ENCODE measurements around the gene PTPRM.
A peak's percentile ranks its signal among the peaks of the same experiment; 100 is the strongest.

PTPRM gene

DNA sequence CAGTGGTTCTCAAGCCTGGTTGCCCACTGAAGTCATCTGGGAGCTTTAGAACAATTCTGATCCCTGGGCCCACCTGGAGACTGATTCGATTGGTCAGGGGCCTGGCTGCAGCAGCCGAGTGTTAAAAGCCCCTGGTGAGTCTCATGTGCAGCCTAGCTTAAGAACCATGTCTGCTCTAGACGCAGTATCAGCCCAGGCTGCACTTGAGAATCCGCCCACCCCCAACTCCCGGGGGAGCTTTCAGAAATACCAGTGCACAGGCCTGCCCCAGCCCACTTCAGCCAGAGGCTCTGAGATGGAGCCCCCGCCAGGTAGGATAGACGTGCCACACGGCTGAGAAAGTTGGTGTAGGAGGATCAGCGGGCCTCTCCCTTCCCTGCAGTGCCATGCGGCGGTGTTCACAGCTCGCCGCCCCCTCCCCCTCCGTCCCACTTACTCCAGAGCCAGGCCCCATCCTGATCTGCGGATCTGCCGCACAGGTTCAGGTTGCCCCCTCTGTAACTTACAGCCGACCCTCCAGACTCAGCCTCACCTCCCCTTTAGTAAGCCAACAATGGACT, 833.2 kb downstream of the PTPRM start:
- no peak for DNase-seq (ENCODE audit: low spot score)

DNA sequence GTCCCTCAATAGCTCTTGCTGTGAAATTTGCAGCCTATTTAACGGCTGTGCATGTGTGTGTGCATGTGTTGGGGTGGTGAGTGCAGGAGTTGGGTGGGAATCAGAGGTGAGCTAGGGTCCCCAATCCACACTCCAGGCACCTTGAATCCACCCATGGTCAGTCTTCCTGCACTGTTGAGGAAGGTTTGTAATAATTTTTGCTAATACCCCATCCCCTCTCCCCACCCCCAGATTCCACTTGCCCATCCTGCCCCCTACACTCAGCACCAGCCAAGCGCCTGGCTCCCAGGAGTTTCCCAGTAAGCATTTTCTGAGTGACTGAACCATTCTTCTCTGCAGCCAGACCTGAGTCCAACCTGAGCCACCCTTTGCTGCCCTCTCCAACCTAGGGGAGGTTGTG, 833.7 kb downstream of the PTPRM start:
- no peak for DNase-seq (ENCODE audit: low spot score)

DNA sequence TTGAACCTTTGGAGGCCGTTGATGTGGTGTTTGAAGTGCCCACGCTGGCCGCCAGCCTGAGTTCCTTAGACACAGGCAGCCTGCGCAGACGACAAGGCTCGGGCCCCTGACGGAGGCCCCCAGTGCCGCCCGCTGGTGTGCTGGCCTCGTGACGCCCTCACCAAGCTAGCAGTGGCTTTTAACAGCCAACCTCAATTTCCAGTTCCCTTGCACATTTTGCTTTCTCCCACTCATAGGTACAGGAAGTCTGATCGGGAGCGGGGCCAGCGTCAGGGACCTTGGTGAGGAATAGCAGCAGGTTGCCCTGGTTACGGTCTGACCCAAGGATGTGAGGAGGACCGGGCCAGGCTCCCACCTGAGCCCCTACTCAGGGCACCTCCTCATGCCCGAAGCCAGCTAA, 834.5 kb downstream of the PTPRM start:
- DNase-seq (ENCODE audit: low spot score) = no peak

DNA sequence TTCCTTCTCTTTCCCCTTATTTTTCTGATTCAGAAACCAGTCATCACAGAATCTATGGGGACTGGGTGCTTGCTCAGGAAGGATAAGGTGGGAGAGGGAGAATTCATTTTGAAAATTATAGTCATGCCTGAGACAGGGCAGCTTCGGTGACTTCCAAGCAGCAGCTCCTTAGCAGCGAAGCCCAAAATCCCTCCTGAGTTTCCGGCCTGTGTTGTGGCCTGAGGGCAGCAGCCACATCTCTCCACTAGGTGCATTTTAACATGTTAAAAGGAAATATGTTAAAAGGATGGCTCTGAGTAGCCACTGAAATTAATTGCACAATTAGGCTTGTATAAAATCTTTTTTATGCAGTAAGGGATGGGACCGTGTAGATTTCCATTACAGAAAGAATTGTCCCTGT, 835.1 kb downstream of the PTPRM start:
- DNase-seq (ENCODE audit: low spot score) = no peak

DNA sequence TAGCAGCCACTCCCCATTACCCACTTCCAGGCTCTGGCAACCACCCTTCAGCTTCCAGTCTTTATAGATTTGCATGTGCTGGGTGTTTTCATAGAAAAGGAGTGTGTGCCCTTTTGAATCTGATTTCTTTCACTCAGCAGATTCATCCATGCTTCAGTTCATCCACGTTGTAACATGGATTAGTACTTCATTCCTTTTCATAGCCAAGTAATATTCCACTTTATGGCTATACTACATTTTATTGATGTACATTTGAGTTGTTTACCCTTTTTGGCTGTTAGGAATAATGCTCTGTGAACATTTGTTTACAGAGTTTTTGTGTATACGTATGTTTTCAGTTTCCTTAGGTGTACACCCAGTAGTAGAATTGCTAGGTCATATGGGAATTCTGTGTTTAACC, 836.6 kb downstream of the PTPRM start:
- no peak for DNase-seq (ENCODE audit: low spot score)

DNA sequence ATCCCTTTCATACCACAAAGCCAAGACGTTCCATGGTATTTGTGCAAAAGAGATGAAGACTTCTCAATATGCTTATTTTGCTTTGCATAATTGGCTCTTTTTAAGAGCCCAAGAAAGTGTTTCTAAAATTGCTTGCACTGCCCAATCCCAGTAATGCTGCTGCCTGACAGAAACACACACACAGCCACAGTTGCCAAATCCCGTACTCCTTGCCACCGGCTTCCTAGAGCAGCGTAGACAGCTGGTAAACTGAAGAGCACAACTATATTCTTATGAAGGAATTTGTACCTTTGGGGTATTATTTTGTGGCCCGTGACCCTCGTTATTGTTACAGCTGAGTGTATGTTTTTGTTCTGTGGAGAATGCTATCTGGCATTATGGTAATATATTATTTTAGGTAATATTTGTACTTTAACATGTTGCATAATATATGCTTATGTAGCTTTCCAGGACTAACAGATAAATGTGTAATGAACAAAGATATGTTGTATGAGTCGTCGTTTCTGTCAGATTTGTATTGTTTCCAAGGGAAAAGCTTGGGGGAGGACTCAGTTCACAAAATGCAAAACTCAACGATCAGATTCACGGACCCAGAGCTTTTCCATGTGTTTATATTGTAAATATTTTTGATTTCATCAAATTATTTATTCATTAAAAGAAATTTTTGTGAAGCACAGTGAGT, 839.2 kb downstream of the PTPRM start:
- DNase-seq (ENCODE audit: low spot score) = no peak

DNA sequence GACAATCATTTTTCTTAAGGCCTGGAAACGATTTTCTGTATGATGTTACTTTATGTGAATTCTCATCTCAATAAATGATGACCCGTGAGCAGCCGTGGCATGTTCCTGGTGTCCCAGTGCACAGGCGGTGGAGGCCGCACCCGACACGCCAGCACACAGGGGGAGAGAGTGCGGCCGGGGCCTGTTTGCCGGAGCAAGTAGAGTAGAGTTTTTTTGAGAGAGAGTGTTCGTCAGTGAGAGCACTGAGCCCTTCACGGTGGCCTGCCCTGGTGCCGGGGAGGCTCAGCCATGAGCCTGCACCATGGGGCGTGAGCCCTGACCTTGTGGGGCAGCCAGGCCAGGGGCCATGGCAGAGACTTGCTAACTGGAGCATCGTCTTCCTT, 839.7 kb downstream of the PTPRM start:
- DNase-seq (ENCODE audit: low spot score) = no peak

DNA sequence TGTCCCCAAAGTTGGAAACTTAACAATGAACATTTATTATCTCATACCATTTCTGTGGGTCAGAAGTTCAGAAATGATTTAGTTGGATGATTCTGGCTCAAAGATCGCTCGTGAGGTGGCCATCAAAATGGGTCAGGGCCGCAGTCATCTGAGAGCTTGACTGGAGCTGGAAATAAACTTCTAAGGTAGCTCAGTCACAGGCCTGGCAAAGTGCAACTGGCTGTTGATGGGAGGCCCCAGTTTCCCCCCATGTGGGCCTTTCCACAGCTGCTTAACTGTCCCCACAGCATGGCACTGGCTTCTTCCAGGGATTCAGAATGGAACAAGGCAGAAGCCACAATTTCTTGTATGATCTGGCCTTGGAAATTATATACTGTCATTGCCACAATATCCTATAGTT, 842.0 kb downstream of the PTPRM start:
- no peak for DNase-seq (ENCODE audit: low spot score)

DNA sequence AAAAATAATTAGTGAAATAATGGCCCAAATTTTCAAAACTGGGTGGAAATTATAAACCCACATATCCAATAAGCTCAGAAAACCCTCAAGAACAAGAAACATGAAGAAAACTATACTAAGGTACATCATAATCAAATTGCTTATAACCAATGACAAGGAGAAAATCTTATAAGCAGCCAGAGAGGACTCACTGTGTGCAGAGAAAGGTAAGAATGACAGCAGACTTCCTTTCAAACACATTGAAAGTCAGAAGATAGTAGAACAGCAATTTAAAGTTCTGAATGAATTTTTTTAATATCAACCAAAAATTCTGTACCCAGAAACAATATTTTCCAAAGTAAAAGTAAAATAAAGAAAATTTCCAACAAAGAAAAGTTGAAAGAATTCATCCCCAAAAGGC, 844.4 kb downstream of the PTPRM start:
- DNase-seq (ENCODE audit: low spot score) = no peak

DNA sequence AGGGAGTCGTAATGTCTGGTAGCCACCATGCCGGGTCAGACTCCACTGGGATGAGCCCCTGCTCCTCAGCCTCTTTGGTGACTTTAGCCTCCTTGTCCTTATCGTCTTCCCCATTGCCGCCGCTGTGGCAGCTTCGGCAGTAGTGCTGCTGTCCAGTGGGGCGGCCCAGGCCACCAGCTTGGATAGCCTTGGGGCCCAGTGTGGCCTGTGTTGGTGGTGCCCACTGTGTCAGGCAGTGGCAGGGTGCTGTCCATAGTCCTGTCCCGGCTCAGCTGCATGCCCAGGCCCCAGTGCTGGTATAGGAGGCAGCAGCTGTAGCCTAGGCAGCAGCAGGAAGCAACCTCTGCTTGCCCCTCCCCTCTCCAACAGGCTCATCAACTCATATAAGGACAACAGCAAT, 845.0 kb downstream of the PTPRM start:
- no peak for DNase-seq (ENCODE audit: low spot score)

DNA sequence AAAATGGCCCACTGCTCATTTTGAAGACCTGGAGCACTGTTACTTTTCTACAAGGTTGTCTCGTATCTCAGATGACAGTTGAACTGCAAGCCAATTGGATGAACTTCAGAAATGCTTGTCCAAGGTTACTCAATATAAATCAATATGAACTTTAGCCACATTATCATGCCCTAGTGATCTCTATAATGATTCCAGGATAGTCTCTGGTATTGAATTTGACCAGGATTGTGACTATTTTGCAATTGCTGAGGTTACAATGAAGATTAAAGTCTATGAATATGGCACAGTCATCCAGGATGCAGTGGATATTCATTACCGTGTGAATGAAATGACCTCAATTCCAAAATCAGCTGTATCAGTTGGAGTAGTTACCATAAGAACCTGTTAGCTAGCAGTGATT, 846.1 kb downstream of the PTPRM start:
- no peak for DNase-seq (ENCODE audit: low spot score)

DNA sequence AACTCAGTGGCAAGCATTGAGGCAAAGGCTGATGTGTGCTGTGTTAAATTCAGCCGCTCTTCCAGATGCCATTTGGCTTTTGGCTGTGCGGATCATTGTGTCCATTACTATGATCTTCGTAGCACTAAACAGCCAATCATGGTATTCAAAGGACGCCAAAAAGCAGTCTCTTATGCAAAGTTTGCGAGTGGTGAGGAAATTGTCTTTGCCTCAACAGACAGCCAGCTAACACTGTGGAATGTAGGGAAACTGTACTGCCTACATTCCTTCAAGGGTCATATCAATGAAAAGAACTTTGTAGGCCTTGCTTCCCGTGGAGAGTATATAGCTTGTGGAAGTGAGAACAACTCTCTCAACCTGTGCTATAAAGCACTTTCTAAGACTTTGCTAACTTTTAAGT, 846.6 kb downstream of the PTPRM start:
- no peak for DNase-seq (ENCODE audit: low spot score)

DNA sequence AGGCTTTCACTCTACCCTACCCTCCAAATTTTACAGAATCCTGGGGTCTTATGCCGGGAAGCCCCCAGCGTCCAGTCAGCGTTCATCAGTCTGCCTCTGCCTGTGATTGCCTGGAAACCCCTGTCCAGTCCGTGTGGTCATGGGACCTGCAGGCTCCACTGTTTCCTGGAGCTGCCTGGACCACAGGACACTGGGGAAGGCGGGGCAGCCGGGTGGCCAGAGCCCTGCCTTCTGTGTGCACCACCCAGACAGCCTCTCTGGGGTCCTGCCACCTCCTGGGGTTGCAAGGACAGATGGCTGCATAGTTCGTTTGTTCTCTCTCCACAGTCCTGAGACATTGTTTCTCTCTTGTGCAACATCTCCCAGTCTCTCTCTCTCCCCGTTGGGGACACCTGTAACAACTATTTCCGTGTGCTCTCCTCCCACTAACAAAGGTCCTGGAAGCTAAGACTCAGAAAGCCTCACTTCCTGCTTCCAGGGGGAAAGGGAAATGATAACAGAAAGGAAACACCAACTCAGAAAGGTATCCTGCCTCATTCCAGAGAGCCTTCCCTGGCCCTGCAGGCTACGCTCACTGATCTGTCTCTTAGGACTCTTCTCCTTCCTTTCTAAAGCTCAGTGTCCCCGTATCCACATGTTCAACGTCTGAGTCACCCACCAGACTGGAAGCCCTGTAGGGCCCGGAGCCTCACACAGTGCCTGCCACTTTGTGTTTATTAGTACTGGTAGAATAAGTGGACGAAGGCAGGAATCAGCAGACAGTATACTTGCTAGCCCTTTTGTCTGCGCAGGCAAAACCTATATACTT, 849.3 kb downstream of the PTPRM start:
- DNase-seq (ENCODE audit: low spot score) = no peak

DNA sequence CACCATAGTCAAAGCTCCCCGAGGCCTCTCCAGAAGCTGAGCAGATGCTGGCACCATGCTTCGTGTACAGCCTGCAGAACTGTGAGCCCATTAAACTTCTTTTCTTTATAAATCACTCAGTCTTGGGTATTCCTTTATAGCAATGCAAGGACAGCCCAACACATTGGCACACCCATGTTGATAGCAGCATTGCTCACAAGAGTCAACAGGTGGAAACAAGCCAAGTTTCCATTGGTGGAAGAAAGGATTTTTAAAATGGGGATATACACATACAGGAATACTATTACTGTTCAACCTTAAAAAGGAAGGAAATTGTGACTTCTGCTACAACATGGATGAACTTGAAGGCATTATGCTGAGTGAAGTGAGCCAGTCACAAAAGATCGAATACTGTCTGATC, 855.3 kb downstream of the PTPRM start:
- DNase-seq (ENCODE audit: low spot score) = no peak

DNA sequence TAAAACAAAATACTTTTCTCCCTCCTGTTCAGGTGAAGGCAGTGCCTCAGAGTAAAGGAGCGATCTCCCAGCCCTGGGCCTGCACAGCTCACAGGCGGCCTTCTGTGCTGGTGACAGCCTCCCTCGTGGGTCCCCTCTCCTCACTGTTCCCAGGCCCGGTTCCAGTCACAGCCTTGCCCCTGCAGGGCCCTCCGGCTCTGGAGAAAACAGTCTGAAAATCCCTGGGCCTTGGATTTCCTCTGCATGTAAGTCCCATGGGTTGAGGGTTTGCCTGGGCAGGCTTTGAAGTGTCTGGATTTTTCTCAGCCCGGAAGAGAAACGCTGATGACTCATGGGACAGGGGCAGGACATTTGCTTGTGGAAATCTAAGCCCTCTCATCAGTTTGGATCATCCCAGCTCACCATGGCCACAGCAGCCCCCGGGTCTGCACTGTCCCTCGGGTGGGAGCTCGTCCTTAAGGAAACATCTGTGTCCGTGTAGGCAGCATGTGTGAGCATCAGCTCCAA, 856.0 kb downstream of the PTPRM start:
- DNase-seq (ENCODE audit: low spot score) = no peak

DNA sequence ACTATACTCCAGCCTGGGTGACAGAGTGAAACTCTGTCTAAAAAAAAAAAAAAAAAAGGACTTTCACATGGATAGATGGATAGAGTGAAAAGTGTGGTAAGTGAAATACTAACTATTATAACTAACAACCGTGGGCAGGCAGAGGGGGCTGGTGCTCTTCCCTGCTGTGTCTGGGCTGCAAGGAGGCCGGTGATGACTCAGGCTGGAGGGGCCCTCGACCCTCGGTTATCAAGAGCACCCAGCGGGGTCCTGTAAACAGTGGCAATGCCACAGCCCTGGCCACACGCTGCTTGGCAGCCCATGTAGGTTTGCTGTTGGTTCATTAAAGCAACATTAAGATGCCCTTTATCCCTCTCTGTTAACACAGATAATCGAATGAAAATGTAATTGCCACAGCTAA, 857.4 kb downstream of the PTPRM start:
- no peak for DNase-seq (ENCODE audit: low spot score)

DNA sequence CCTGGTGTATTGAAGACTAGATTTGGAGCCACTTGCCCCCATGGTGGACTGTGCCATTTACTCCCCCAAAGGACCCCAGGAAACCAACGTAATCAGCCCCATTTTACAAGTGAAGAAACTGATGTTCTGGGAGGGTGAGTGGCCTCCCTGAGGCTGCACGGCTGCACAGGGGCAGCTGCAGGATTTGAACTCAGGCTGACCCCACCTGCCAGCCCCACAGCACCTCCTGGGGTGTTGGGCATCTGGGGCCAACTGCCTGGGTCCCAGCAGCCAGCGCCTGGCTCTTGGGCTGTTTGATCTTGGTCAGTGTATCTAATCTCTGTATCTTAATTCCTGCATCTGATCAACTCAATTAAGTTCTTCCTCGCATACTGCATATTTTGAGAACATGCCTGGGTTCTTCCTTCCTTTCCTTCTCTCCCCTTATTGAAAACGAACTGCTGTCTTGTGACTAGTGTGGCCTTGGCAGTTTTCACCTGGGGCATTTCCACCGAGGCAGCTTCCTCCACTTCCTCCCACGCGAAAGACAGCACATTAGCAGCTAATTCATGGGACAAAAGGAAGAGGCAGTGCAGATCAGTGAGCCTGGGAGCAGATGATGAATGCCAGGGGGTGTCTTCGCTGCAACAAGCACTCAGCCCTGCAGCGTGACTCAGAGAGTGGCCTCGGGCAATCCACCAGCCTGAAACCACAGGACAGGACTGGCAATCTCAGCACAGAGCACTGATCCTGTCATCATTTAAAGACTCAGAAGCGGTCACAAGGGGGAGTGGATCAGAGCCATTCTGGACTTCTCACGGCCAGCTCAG, 858.0 kb downstream of the PTPRM start:
- no peak for DNase-seq (ENCODE audit: low spot score)

DNA sequence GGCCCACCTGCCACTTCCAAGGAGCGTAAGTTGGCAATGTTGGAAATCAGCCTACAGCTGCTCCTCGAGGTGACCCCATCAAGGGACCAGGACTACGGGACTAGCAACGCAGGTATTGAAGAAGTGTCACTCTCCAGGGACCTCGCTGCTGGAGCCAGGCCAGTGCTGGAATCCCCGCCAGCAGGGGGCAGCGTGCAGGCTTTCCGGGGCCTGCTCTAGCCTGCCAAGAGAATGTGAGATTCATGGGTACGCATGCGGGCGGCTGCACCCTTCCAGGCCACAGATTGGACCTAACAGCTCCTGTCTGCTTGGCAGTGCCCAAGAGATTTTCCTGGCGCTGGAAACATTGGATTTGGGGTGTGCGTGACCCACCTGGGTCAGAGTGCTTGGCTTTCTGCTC, 859.3 kb downstream of the PTPRM start:
- DNase-seq (ENCODE audit: low spot score) = peak; percentile 13

DNA sequence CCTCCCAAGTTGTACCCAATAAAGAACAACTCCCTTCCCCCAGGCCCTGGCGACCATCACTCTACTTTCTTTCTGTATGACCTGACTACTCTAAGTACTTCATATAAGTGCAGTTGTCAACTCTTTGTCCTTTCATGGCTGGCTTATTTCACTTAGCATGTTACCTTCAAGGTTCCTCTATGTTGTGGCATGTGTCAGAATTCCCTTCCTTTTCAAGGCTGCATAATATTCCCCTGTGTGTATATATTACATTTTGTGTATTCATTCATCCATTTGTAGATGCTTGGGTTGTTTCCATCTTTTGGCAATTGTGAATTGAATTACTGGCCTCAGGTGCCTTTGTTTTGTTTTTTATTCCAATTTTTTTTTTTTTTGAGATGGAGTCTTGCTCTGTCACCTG, 860.2 kb downstream of the PTPRM start:
- DNase-seq (ENCODE audit: low spot score) = no peak

DNA sequence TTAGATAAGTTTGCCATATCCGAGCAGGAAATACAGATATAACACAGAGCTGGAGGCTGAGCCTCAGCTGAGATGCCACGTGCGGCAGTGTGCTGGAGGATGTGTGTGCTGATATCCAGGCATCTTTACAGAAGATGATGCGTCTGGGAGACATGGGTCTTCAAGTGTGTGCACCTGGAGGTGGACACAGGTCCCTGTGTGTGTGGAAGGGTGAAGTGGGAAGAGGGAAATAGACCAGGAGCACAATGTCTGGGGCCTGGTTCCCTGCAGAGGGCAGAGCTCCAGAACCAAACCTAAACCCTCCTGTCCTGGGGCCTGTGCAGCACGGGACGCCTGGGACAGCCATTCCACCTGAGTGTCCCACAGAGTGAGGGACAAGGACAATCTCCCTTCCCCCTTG, 861.8 kb downstream of the PTPRM start:
- no peak for DNase-seq (ENCODE audit: low spot score)

DNA sequence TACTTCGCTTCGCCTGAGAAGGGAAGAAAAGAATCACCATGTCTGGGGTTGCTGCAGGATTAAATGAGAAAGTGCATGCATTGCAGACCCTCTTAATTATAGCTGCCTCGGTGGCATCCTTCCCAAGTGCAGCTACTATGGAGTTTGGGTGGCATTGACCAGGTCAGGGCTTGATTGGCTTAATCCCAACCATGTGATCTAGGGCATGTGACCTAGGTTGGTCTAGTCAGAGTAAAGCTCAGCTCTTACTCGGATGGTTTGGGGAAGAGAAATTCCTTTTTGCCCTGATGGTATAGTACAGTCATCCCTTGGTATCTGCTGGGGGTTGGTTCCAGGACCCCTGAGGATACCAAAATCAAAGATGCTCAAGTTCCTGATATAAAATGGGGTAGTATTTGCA, 863.9 kb downstream of the PTPRM start:
- no peak for DNase-seq (ENCODE audit: low spot score)

DNA sequence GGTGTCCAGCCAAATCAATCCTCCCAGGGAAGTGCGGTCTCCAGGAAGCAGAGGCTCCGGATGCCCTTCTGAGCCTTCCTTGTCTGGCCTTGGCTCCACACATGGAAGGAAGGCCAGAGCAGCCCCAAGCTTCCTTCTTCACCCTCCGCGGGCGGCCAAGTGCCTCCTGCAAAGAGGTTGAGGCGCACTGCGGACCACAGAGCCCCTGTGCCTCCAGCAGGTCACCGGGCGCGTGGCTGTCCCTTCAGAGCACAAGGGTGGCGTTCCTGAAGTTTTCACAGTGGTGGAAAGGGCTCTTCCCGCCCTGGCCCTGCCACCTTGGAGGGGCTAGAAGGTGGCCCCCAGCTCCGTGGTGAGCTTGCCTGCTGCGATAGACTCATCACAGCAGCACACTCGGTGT, 866.2 kb downstream of the PTPRM start:
- DNase-seq (ENCODE audit: low spot score) = no peak

DNA sequence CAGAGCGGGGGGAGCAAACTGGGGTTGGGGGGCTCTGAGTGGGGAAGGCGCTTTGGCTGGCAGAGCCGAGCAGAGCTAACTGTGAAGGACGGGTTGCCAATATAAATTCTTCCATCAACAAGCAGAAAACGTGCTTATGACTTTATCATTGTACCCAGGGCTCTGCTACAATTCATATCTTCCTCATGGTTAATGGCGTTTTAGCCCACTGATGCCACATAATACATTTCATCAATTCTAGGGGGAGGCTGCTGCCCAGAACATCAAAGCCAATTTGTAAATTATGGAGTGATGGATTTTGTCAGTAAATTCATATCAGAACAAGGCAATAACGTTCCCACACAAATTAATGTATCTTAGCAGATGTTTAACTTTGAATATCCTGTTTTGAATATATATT, 866.7 kb downstream of the PTPRM start:
- no peak for DNase-seq (ENCODE audit: low spot score)
